Panc1 (cell line): Measurements from ENCODE around the gene CCDC6.

Source experiments
- CTCF ChIP-seq: fragments of 450-650 bp; IDR thresholded peaks from 2 replicates; pipeline ENCODE4 v1.5.1; 2017; ENCODE audit warnings: mild to moderate bottlenecking
- POLR2AphosphoS5 ChIP-seq: IDR thresholded peaks from 2 replicates; pipeline ENCODE4 v1.6.1; 2012; ENCODE audit warnings: mild to moderate bottlenecking, low read depth, low read length, moderate library complexity
- TCF7L2 ChIP-seq: IDR thresholded peaks from 2 replicates; pipeline ENCODE4 v1.6.1; 2011; ENCODE audit warnings: mild to moderate bottlenecking, low read depth, low read length, inconsistent platforms

GRCh38 chr10:59900048-59900727 is 6.2 kb downstream of the CCDC6 start:
- TF ChIP-seq TCF7L2: no peak
- no peak for TF ChIP-seq CTCF
- TF ChIP-seq POLR2AphosphoS5: no peak
